H1 (cell line): ENCODE measurements around the gene TRMT61A. TPM values are rescaled to one million over a fixed set of nuclear protein-coding genes. Genes with fewer than 3 reads are reported as not detected.
A peak's percentile ranks its signal among the peaks of the same experiment; 100 is the strongest.

Experiments used
- CTCF ChIA-PET: fragments of 300-600 bp; sonication (Branson Sonifier 250); formaldehyde crosslinking; loops from one replicate; lab custom pipeline; 2021; ENCODE audit not compliant: partially characterized antibody; lab: Charles Lee
- POLR2A ChIA-PET: fragments of 300-600 bp; sonication (Branson Sonifier 250); formaldehyde crosslinking; loops from one replicate; lab custom pipeline; 2021; ENCODE audit warnings: inconsistent platforms; ENCODE audit not compliant: partially characterized antibody; lab: Charles Lee
- DNase-seq, 2 experiments: peaks; one replicate each; pipeline versions ENCODE4 v3.0.0 to v3.0.0-alpha.2; 2010 to 2022; ENCODE audit warnings: low spot score in 2 of 2, low read depth in 1 of 2, mixed read lengths in 1 of 2
- FAIRE-seq: peaks from 2 replicates; lab custom pipeline; 2011; peaks lifted over from hg19 to GRCh38; lab: Jason Lieb, UNC
- H2AFZ ChIP-seq: 2 replicates; pipeline ENCODE4 v1.8.1; 2012; ENCODE audit warnings: low read length, inconsistent platforms
- H2AK5ac ChIP-seq: 2 replicates; pipeline ENCODE4 v1.6.1; 2013; ENCODE audit warnings: low read depth, low read length
- H2BK120ac ChIP-seq: replicated peaks from 2 replicates; pipeline ENCODE3; 2013; ENCODE audit warnings: low read depth, low read length, inconsistent platforms
- H2BK12ac ChIP-seq: 2 replicates; pipeline ENCODE4 v1.6.1; 2013; ENCODE audit warnings: low read depth, low read length
- H2BK15ac ChIP-seq: 2 replicates; pipeline ENCODE4 v1.6.1; 2013; ENCODE audit warnings: low read length
- H2BK20ac ChIP-seq: 2 replicates; pipeline ENCODE4 v1.6.1; 2013; ENCODE audit warnings: low read length
- H2BK5ac ChIP-seq: 2 replicates; pipeline ENCODE4 v1.6.1; 2013; ENCODE audit warnings: low read depth, low read length
- H3K14ac ChIP-seq: 2 replicates; pipeline ENCODE4 v1.6.1; 2013; ENCODE audit warnings: inconsistent platforms; ENCODE audit not compliant: insufficient read length
- H3K18ac ChIP-seq: 2 replicates; pipeline ENCODE4 v1.6.1; 2013; ENCODE audit warnings: low read length; ENCODE audit errors: extremely low read depth
- H3K23ac ChIP-seq: 2 replicates; pipeline ENCODE4 v1.6.1; 2013; ENCODE audit warnings: inconsistent platforms; ENCODE audit not compliant: insufficient read length
- H3K23me2 ChIP-seq: 2 replicates; pipeline ENCODE4 v1.6.1; 2013; ENCODE audit warnings: low read depth, low read length
- H3K27ac ChIP-seq: 2 replicates; pipeline ENCODE4 v1.6.1; 2011; ENCODE audit warnings: low read depth, low read length, inconsistent platforms
- H3K27me3 ChIP-seq, 4 experiments: replicated peaks in 1 of 4; 1 replicate in 1 of 4; 2 replicates in 3 of 4; pipeline versions ENCODE4 v1.6.1 to v1.8.1; 2011 to 2013; ENCODE audit warnings: low read length in 3 of 4, mild to moderate bottlenecking in 3 of 4, inconsistent platforms in 2 of 4, mixed read lengths in 2 of 4, moderate library complexity in 1 of 4; ENCODE audit not compliant: control insufficient read depth in 3 of 4, insufficient read depth in 3 of 4; ENCODE audit errors: extremely low read depth in 1 of 4
- H3K36me3 ChIP-seq, 4 experiments: 2 replicates each; pipeline versions ENCODE4 v1.6.1 to v1.8.1; 2011 to 2013; ENCODE audit warnings: mild to moderate bottlenecking in 4 of 4, low read length in 3 of 4, moderate library complexity in 2 of 4, control low read depth in 1 of 4, inconsistent platforms in 1 of 4; ENCODE audit not compliant: insufficient read depth in 4 of 4, control insufficient read depth in 2 of 4
- H3K4ac ChIP-seq: replicated peaks from 2 replicates; pipeline ENCODE3; 2013; ENCODE audit warnings: low read length, low read depth, mixed read lengths, inconsistent platforms; ENCODE audit not compliant: insufficient read length
- H3K4me1 ChIP-seq, 4 experiments: replicated peaks in 1 of 4; 1 replicate in 1 of 4; 2 replicates in 3 of 4; pipeline versions ENCODE4 v1.6.1 to v1.8.1; 2011 to 2013; ENCODE audit warnings: low read length in 3 of 4, inconsistent platforms in 2 of 4, mixed read lengths in 1 of 4; ENCODE audit not compliant: insufficient read depth in 4 of 4, control insufficient read depth in 3 of 4
- H3K4me2 ChIP-seq, 2 experiments: 2 replicates each; pipeline versions ENCODE4 v1.6.1 to v1.8.1; 2011 to 2013; ENCODE audit warnings: low read depth in 2 of 2, low read length in 2 of 2, control low read depth in 1 of 2, inconsistent platforms in 1 of 2, mild to moderate bottlenecking in 1 of 2; ENCODE audit not compliant: insufficient read depth in 1 of 2
- H3K4me3 ChIP-seq, 4 experiments: fragments of 200-600, 300-600 bp in 1 of 4; sonication (generic), shearing (Covaris generic), sonication (Bioruptor Twin) in 1 of 4; 2 replicates each; pipeline versions ENCODE4 v1.5.1 to v1.8.1; 2011 to 2016; ENCODE audit warnings: low read length in 4 of 4, low read depth in 3 of 4, control low read depth in 2 of 4, inconsistent platforms in 2 of 4, mild to moderate bottlenecking in 2 of 4, mixed read lengths in 1 of 4, moderate library complexity in 1 of 4; ENCODE audit not compliant: insufficient read depth in 2 of 4; ENCODE audit errors: extremely low read depth in 1 of 4
- H3K56ac ChIP-seq: replicated peaks from 2 replicates; pipeline ENCODE3; 2013; ENCODE audit warnings: low read depth, mild to moderate bottlenecking, mixed read lengths, low read length, inconsistent platforms; ENCODE audit not compliant: insufficient read length
- H3K79me1 ChIP-seq: 2 replicates; pipeline ENCODE4 v1.6.1; 2013; ENCODE audit warnings: low read depth, low read length, control low read depth
- H3K79me2 ChIP-seq, 2 experiments: 2 replicates each; pipeline versions ENCODE4 v1.6.1 to v1.8.1; 2012 to 2013; ENCODE audit warnings: low read length in 2 of 2, mild to moderate bottlenecking in 2 of 2, inconsistent platforms in 1 of 2; ENCODE audit not compliant: insufficient read depth in 2 of 2, control insufficient read depth in 1 of 2
- H3K9ac ChIP-seq, 4 experiments: replicated peaks in 1 of 4; 1 replicate in 1 of 4; 2 replicates in 3 of 4; pipeline versions ENCODE4 v1.6.1 to v1.8.1; 2011 to 2013; ENCODE audit warnings: low read depth in 3 of 4, low read length in 3 of 4, control low read depth in 2 of 4, mild to moderate bottlenecking in 2 of 4, moderate library complexity in 2 of 4, inconsistent platforms in 1 of 4; ENCODE audit errors: extremely low read depth in 1 of 4
- H3K9me3 ChIP-seq, 2 experiments: 2 replicates each; pipeline versions ENCODE4 v1.6.1 to v1.8.1; 2012 to 2013; ENCODE audit warnings: mild to moderate bottlenecking in 2 of 2, moderate library complexity in 2 of 2, control low read depth in 1 of 2, inconsistent platforms in 1 of 2, low read depth in 1 of 2, low read length in 1 of 2, mixed read lengths in 1 of 2; ENCODE audit not compliant: insufficient read depth in 2 of 2
- H4K20me1 ChIP-seq, 2 experiments: replicated peaks in 1 of 2; 2 replicates each; pipeline versions ENCODE3 to v1.8.1; 2011 to 2013; ENCODE audit warnings: inconsistent platforms in 2 of 2, low read length in 2 of 2, mild to moderate bottlenecking in 1 of 2; ENCODE audit not compliant: insufficient read depth in 2 of 2, control insufficient read depth in 1 of 2
- H4K5ac ChIP-seq: 2 replicates; pipeline ENCODE4 v1.6.1; 2013; ENCODE audit warnings: low read length, low read depth, mixed read lengths, inconsistent platforms; ENCODE audit not compliant: insufficient read length
- H4K8ac ChIP-seq: 2 replicates; pipeline ENCODE4 v1.8.0; 2013; ENCODE audit warnings: mild to moderate bottlenecking, moderate library complexity, low read length, inconsistent platforms; ENCODE audit not compliant: insufficient read depth; ENCODE audit errors: extremely low read depth
- H4K91ac ChIP-seq: replicated peaks from 2 replicates; pipeline ENCODE3; 2013; ENCODE audit warnings: low read length, mixed read lengths, inconsistent platforms; ENCODE audit not compliant: insufficient read length
- CEBPB ChIP-seq: IDR thresholded peaks from 2 replicates; pipeline ENCODE4 v1.6.1; 2012; ENCODE audit warnings: low read depth, low read length
- E2F6 ChIP-seq: IDR thresholded peaks from 2 replicates; pipeline ENCODE4 v1.6.1; 2012; ENCODE audit warnings: inconsistent platforms
- EGR1 ChIP-seq: IDR thresholded peaks from 2 replicates; pipeline ENCODE4 v1.6.1; 2011; ENCODE audit warnings: low read depth, low read length, borderline replicate concordance
- EP300 ChIP-seq, 2 experiments: IDR thresholded peaks; 1 replicate in 1 of 2; 2 replicates in 1 of 2; pipeline ENCODE4 v1.6.1; 2011 to 2012; ENCODE audit warnings: low read depth in 2 of 2, low read length in 2 of 2, mild to moderate bottlenecking in 2 of 2, borderline replicate concordance in 1 of 2, inconsistent platforms in 1 of 2, moderate library complexity in 1 of 2
- JUND ChIP-seq: IDR thresholded peaks from 2 replicates; pipeline ENCODE4 v1.6.1; 2011; ENCODE audit warnings: mild to moderate bottlenecking, improper control_type of control experiment, low read length
- RNF2 ChIP-seq: fragments of 200-900, 300-1000 bp; sonication (generic); IDR thresholded peaks from 2 replicates; pipeline ENCODE4 v1.7.1; 2016; ENCODE audit warnings: borderline replicate concordance, low read depth, mild to moderate bottlenecking, antibody characterized with exemption, low read length; ENCODE audit not compliant: poor library complexity, severe bottlenecking; ENCODE audit errors: missing control alignments
- SP2 ChIP-seq: IDR thresholded peaks from 2 replicates; pipeline ENCODE4 v1.6.1; 2012; ENCODE audit warnings: mild to moderate bottlenecking, low read length, inconsistent platforms
- SP4 ChIP-seq: IDR thresholded peaks from 2 replicates; pipeline ENCODE4 v1.6.1; 2012; ENCODE audit warnings: low read length, inconsistent platforms
- TCF12 ChIP-seq: IDR thresholded peaks from 2 replicates; pipeline ENCODE4 v1.6.1; 2011; ENCODE audit warnings: low read depth, mild to moderate bottlenecking, low read length
- YY1 ChIP-seq: IDR thresholded peaks from 2 replicates; pipeline ENCODE4 v1.6.1; 2011; ENCODE audit warnings: low read depth, mild to moderate bottlenecking, low read length
- WGBS, 2 experiments: shearing (Covaris generic) in 1 of 2; methylation state at CpG; one replicate each; pipeline versions ENCODE4 v1.1.6 to v1.1.7; 2013 to 2015; ENCODE audit warnings: low lambda C conversion rate in 2 of 2, mixed read lengths in 2 of 2, inconsistent platforms in 1 of 2, low coverage in 1 of 2, missing lambda C conversion rate in 1 of 2; ENCODE audit not compliant: insufficient replicate concordance in 2 of 2, insufficient coverage in 1 of 2, insufficient read length in 1 of 2; ENCODE audit errors: extremely low coverage in 1 of 2, missing lambda C conversion rate in 1 of 2; 5-methylcytosine and 5-hydroxymethylcytosine counted together
- polyA plus RNA-seq, 7 experiments: library from polyadenylated mRNA; depleted of rRNA in 3 of 7; stranded (reverse) in 5 of 7; unstranded in 2 of 7; fragments of >200 nt in 5 of 7; fragments of 200-250 nt in 2 of 7; gene quantifications; 1 replicate in 5 of 7; 2 replicates in 1 of 7; 4 replicates in 1 of 7; pipeline versions ENCODE4 v1.2.1 to v1.2.3, GENCODE V29; 2011 to 2013; ENCODE audit warnings: missing spikeins in 2 of 7, mixed read lengths in 2 of 7
- total RNA-seq: library from RNA; stranded (reverse); fragmentation: NEBNext Ultra II Directional; extraction: Animal tissue kit (Norgen Biotek cat#: 25700); gene quantifications from 2 replicates; pipeline ENCODE4 v1.2.1, GENCODE V29; 2021

Gene TRMT61A
- total and polyA plus RNA-seq, 2 of the 8 experiments (the other 6 are each of a cell fraction or from before 2014, with no cell fraction given): 15.8 to 19.0 TPM

GRCh38 chr14:103520657-103521437 lies 8.1 kb upstream of the TRMT61A start:
- DNase-seq (peak in 1 of 2 experiments; percentile 86), FAIRE-seq (no peak)
- H3K4me3 ChIP-seq: peak overlapping the region; percentile 47 to 96 (median 84)
- WGBS, 2 experiments: 27% methylated on average over 23 of the region's 66 CpGs; no CpG with 5 or more reads in 1 of the 2 experiments
- no peak overlapping the region for H3K23ac ChIP-seq
- no peak overlapping the region for H2BK120ac ChIP-seq
- H2BK15ac ChIP-seq: no peak overlapping the region
- no peak overlapping the region for H3K14ac ChIP-seq
- H3K27ac ChIP-seq: no peak overlapping the region
- peak overlapping the region; percentile 83 for H4K91ac ChIP-seq
- peaks cover 10 to 18% of the 10 kb centered on the region in 2 experiments for H4K20me1 ChIP-seq
- no peak overlapping the region for H2BK20ac ChIP-seq
- peak overlapping the region in 3 of 4 experiments; percentile 58 to 90 (median 64); a peak in 5 of 7 replicates for H3K9ac ChIP-seq
- H3K27me3 ChIP-seq: peaks cover 3 to 18% (median 13%) of the 10 kb centered on the region in 4 experiments
- no peak overlapping the region for H3K56ac ChIP-seq
- H2AK5ac ChIP-seq: no peak overlapping the region
- peaks cover 0 to 28% (median 19%) of the 10 kb centered on the region in 4 experiments; a peak in 6 of 7 replicates for H3K4me1 ChIP-seq
- ChIA-PET POLR2A (interaction anchor here (0.6 to 12.6 kb wide), 11 partner anchors 10 to 463 kb away, joined by 3 to 844 read pairs (median 4); partner anchors contain the start of genes BAG5, CDC42BPB, COA8 and EIF5), CTCF (interaction anchor here (0.6 to 31.3 kb wide), 7 partner anchors 11 to 827 kb away, joined by 3 to 921 read pairs (median 14); partner anchors contain the start of genes BAG5 and TRMT61A)
- H2BK12ac ChIP-seq: no peak overlapping the region
- no peak overlapping the region for H2AFZ ChIP-seq
- H3K79me1 ChIP-seq: no peaks in the 10 kb centered on the region; the same call in 1 of the 2 replicates
- peaks cover 14% of the 10 kb centered on the region; the same call in 1 of the 2 replicates for H3K23me2 ChIP-seq
- H3K9me3 ChIP-seq: no peaks in the 10 kb centered on the region
- H3K4me2 ChIP-seq: peak overlapping the region; percentile 73 to 80
- peaks cover 8 to 23% (median 17%) of the 10 kb centered on the region in 4 experiments; a peak in 7 of 8 replicates for H3K36me3 ChIP-seq
- peaks cover 0 to 2% of the 10 kb centered on the region in 2 experiments; a peak in 1 of 4 replicates for H3K79me2 ChIP-seq
- H4K8ac ChIP-seq: peak overlapping the region; percentile 81
- peak overlapping the region; percentile 49 for H3K4ac ChIP-seq
- H4K5ac ChIP-seq: peak overlapping the region; percentile 49
- H3K18ac ChIP-seq: peak overlapping the region; percentile 83
- H2BK5ac ChIP-seq: no peak overlapping the region
- TF ChIP-seq SP2: no peak
- TF ChIP-seq E2F6: peak; percentile 52; the same call in 1 of the 2 replicates
- TF ChIP-seq RNF2: no peak
- TF ChIP-seq SP4: no peak
- no peak for TF ChIP-seq JUND
- 0 out of 2 replicates have a peak, but pooled peaks have one; percentile 5 for TF ChIP-seq TCF12
- TF ChIP-seq YY1: no peak
- TF ChIP-seq EP300 (IDR thresholded peaks at IDR 0.05; ENCODE audit: borderline replicate concordance in 1 of 2, low read depth in 2 of 2, low read length in 2 of 2): no peak
- peak; percentile 34; the same call in 1 of the 2 replicates for TF ChIP-seq EGR1
- no peak for TF ChIP-seq CEBPB
